IMR-90 (cell line): ENCODE results near the gene SS18L1. TPM values are rescaled to one million over a fixed set of nuclear protein-coding genes. Genes with fewer than 3 reads are reported as not detected.

Experiments
- ATAC-seq: fragments of 200-7000 bp; cut with Tn5 transposase; 2 replicates; pipeline ENCODE4 v1.9.1; 2020; ENCODE audit warnings: low read depth, mild to moderate bottlenecking, moderate library complexity
- BruUV-seq: library from RNA; stranded (reverse); fragments of 400-500 nt; replicated peaks from 2 replicates; lab custom pipeline; 2021; lab: Mats Ljungman, UMichigan
- CTCF ChIA-PET: fragments of 300-600 bp; formaldehyde crosslinking; extraction: SDS; loops from one replicate; lab custom pipeline; 2021; ENCODE audit warnings: antibody characterized with exemption; lab: Yijun Ruan, JAX
- POLR2A ChIA-PET: fragments of 300-600 bp; sonication (Branson Sonifier 250); formaldehyde crosslinking; loops from one replicate; lab custom pipeline; 2022; ENCODE audit warnings: antibody characterized with exemption; ENCODE audit not compliant: unreplicated experiment; lab: Charles Lee
- DNase-seq: peaks from one replicate; pipeline ENCODE4 v3.0.0; 2013
- H2AFZ ChIP-seq: replicated peaks from 2 replicates; pipeline ENCODE3; 2013; ENCODE audit warnings: low read length, mild to moderate bottlenecking; ENCODE audit not compliant: poor library complexity
- H2AK5ac ChIP-seq: 2 replicates; pipeline ENCODE4 v1.6.1; 2013; ENCODE audit warnings: low read depth, low read length, inconsistent platforms
- H2AK9ac ChIP-seq: replicated peaks from 2 replicates; pipeline ENCODE3; 2013; ENCODE audit warnings: mild to moderate bottlenecking, low read depth, low read length, moderate library complexity; ENCODE audit not compliant: poor library complexity
- H2BK120ac ChIP-seq: 2 replicates; pipeline ENCODE4 v1.6.1; 2013; ENCODE audit warnings: low read depth, low read length, inconsistent platforms
- H2BK15ac ChIP-seq: 3 replicates; pipeline ENCODE4 v1.6.1; 2013; ENCODE audit warnings: low read depth, low read length, inconsistent platforms
- H2BK20ac ChIP-seq: 2 replicates; pipeline ENCODE4 v1.6.1; 2013; ENCODE audit warnings: low read depth, mild to moderate bottlenecking, inconsistent platforms, low read length, moderate library complexity
- H2BK5ac ChIP-seq: 2 replicates; pipeline ENCODE4 v1.6.1; 2013; ENCODE audit warnings: mild to moderate bottlenecking, low read depth, low read length, inconsistent platforms; ENCODE audit not compliant: poor library complexity, severe bottlenecking
- H3K14ac ChIP-seq: replicated peaks from 2 replicates; pipeline ENCODE4 v1.6.1; 2013; ENCODE audit warnings: low read depth, low read length, inconsistent platforms
- H3K18ac ChIP-seq: 2 replicates; pipeline ENCODE4 v1.6.1; 2013; ENCODE audit warnings: low read depth, low read length, control low read depth
- H3K23ac ChIP-seq: 2 replicates; pipeline ENCODE4 v1.6.1; 2013; ENCODE audit warnings: low read depth, low read length, inconsistent platforms
- H3K27ac ChIP-seq: 2 replicates; pipeline ENCODE4 v1.5.1; 2013; ENCODE audit warnings: mild to moderate bottlenecking, control low read depth, low read length; ENCODE audit not compliant: insufficient read depth
- H3K27me3 ChIP-seq: 2 replicates; pipeline ENCODE4 v1.6.1; 2013; ENCODE audit warnings: low read length; ENCODE audit not compliant: control insufficient read depth, insufficient read depth
- H3K36me3 ChIP-seq: 2 replicates; pipeline ENCODE4 v1.6.1; 2013; ENCODE audit warnings: low read length, mixed read lengths; ENCODE audit not compliant: control insufficient read depth, insufficient read depth
- H3K4ac ChIP-seq: 2 replicates; pipeline ENCODE4 v1.6.1; 2013; ENCODE audit warnings: low read depth, low read length, inconsistent platforms
- H3K4me1 ChIP-seq: 2 replicates; pipeline ENCODE4 v1.6.1; 2013; ENCODE audit warnings: low read length, mixed read lengths; ENCODE audit not compliant: control insufficient read depth, insufficient read depth
- H3K4me2 ChIP-seq: 2 replicates; pipeline ENCODE4 v1.6.1; 2013; ENCODE audit warnings: low read depth, mild to moderate bottlenecking, control low read depth, low read length, moderate library complexity
- H3K4me3 ChIP-seq: 2 replicates; pipeline ENCODE4 v1.5.1; 2013; ENCODE audit warnings: low read depth, mild to moderate bottlenecking, control low read depth, low read length, moderate library complexity; ENCODE audit not compliant: insufficient read depth
- H3K56ac ChIP-seq: 2 replicates; pipeline ENCODE4 v1.6.1; 2013; ENCODE audit warnings: low read length, inconsistent platforms; ENCODE audit not compliant: insufficient read depth; ENCODE audit errors: extremely low read depth
- H3K79me1 ChIP-seq, 2 experiments: 2 replicates each; pipeline ENCODE4 v1.6.1; 2013; ENCODE audit warnings: low read length in 2 of 2, inconsistent platforms in 1 of 2, low read depth in 1 of 2
- H3K9ac ChIP-seq: 2 replicates; pipeline ENCODE4 v1.6.1; 2013; ENCODE audit warnings: low read depth, low read length, control low read depth
- H3K9me1 ChIP-seq: 2 replicates; pipeline ENCODE4 v1.6.1; 2013; ENCODE audit warnings: low read length, inconsistent platforms; ENCODE audit not compliant: insufficient read depth
- H3K9me3 ChIP-seq: 2 replicates; pipeline ENCODE4 v1.6.1; 2013; ENCODE audit warnings: low read length; ENCODE audit not compliant: control insufficient read depth, insufficient read depth
- H4K20me1 ChIP-seq: 2 replicates; pipeline ENCODE4 v1.6.1; 2013; ENCODE audit warnings: low read length, inconsistent platforms; ENCODE audit not compliant: insufficient read depth
- H4K5ac ChIP-seq: 2 replicates; pipeline ENCODE4 v1.6.1; 2013; ENCODE audit warnings: mild to moderate bottlenecking, low read depth, low read length, control low read depth
- H4K8ac ChIP-seq, 2 experiments: 2 replicates each; pipeline ENCODE4 v1.6.1; 2013; ENCODE audit warnings: low read depth in 2 of 2, low read length in 2 of 2, control low read depth in 1 of 2, inconsistent platforms in 1 of 2
- H4K91ac ChIP-seq: 2 replicates; pipeline ENCODE4 v1.6.1; 2013; ENCODE audit warnings: low read depth, low read length, inconsistent platforms; ENCODE audit not compliant: insufficient read depth
- BHLHE40 ChIP-seq: fragments of 150-350 bp; IDR thresholded peaks from 2 replicates; pipeline ENCODE4 v1.6.1; 2016; ENCODE audit warnings: mild to moderate bottlenecking, low read depth, low read length
- POLR2A ChIP-seq: IDR thresholded peaks from 2 replicates; pipeline ENCODE4 v1.6.1; 2012; ENCODE audit warnings: mild to moderate bottlenecking, low read depth, low read length
- SMC3 ChIP-seq: fragments of 150-350 bp; IDR thresholded peaks from 2 replicates; pipeline ENCODE4 v1.6.1; 2016; ENCODE audit warnings: low read depth, mild to moderate bottlenecking, antibody characterized with exemption, low read length, moderate library complexity
- WGBS, 2 experiments: methylation state at CpG; one replicate each; pipeline versions ENCODE4 v1.1.5 to v1.1.7; 2013; ENCODE audit warnings: missing lambda C conversion rate in 2 of 2; ENCODE audit not compliant: insufficient read length in 1 of 2; ENCODE audit errors: extremely low coverage in 2 of 2; 5-methylcytosine and 5-hydroxymethylcytosine counted together
- dilution Hi-C: fragments of 300-500 bp; cut with HindIII; formaldehyde crosslinking; loops from one replicate; pipeline ENCODE4 v1.14.3; 2018; ENCODE audit warnings: low sequenced_read_pairs; ENCODE audit not compliant: unreplicated experiment
- in situ Hi-C: fragments of 300-500 bp; cut with MboI; formaldehyde crosslinking; loops from 3 replicates; pipeline ENCODE4 v1.14.3; 2019; ENCODE audit warnings: low sequenced_read_pairs, inconsistent platforms, mixed read lengths
- intact Hi-C: fragments of 100-400 bp; cut with micrococcal nuclease; formaldehyde crosslinking; loops from 2 replicates; pipeline ENCODE4 v1.10.0; 2022
- polyA plus RNA-seq, 3 experiments: library from polyadenylated mRNA; depleted of rRNA; stranded (reverse); fragments of >200 nt; gene quantifications; 2 replicates each; pipeline ENCODE4 v1.2.3, GENCODE V29; 2012; ENCODE audit warnings: low replicate concordance in 1 of 3
- total RNA-seq: library from RNA; depleted of rRNA; stranded (reverse); fragments of >200 nt; gene quantifications from 2 replicates; pipeline ENCODE4 v1.2.3, GENCODE V29; 2012

Gene SS18L1
- total and polyA plus RNA-seq, 2 of the 4 experiments (the other 2 are of a cell fraction), result 8.1 to 12.2 TPM

- Histone ChIP-seq H3K9me3 (no peaks in the 10 kb centered on the region), H3K9ac (no peak overlapping the region), H2AK5ac (no peak overlapping the region), H3K4me2 (no peak overlapping the region), H4K8ac (no peak overlapping the region), H2BK5ac (no peak overlapping the region), H4K91ac (no peak overlapping the region), H2BK15ac (no peak overlapping the region), H3K4ac (no peak overlapping the region), H3K79me1 (peaks cover 15 to 78% of the 10 kb centered on the region in 2 experiments), H2AK9ac (no peak overlapping the region), H3K36me3 (peaks cover 83% of the 10 kb centered on the region), H2AFZ (no peak overlapping the region), H3K23ac (no peak overlapping the region), H3K18ac (no peak overlapping the region), H3K27ac (no peak overlapping the region), H4K5ac (no peak overlapping the region), H3K4me3 (no peak overlapping the region), H2BK120ac (no peak overlapping the region), H3K56ac (no peak overlapping the region), H3K27me3 (no peaks in the 10 kb centered on the region), H3K4me1 (peaks cover 4% of the 10 kb centered on the region; the same call in 1 of the 2 replicates), H3K14ac (no peak overlapping the region), H2BK20ac (no peak overlapping the region), H3K9me1 (peaks cover 2% of the 10 kb centered on the region; the same call in 1 of the 2 replicates), H4K20me1 (peaks cover 89% of the 10 kb centered on the region)
- DNase-seq, result no peak
- ChIA-PET CTCF (interaction anchor here (0.9 to 1.9 kb wide), 4 partner anchors 72 to 125 kb away, joined by 3 to 8 read pairs (median 4); no protein-coding TSS in a partner anchor), POLR2A (no interaction called here)
- in situ Hi-C loops, result no loop called here
- TF ChIP-seq BHLHE40 (no peak), SMC3 (no peak), POLR2A (0 out of 2 replicates have a peak, but pooled peaks have one; percentile 14)
- intact Hi-C loops, result loop anchor here (1.0 kb wide), 2 partner anchors 109 to 124 kb away; no protein-coding TSS in a partner anchor
- dilution Hi-C loops, result no loop called here
- 100% methylated on average over 4 of the region's 8 CpGs; no CpG with 5 or more reads in 1 of the 2 experiments for WGBS, 2 experiments
- no peak for ATAC-seq
- no TSS peak for BruUV-seq
These were observed 7.8 kb upstream of the SS18L1 start for GRCh38 chr20:62135573-62136266.
